GM19452 (cell line): ENCODE measurements around the gene TBX2.

Experiments
- ATAC-seq: cut with Tn5 transposase; IDR thresholded peaks from one replicate; pipeline ENCODE4 v1.9.1; 2021; ENCODE audit not compliant: unreplicated experiment

Gene TBX2

GRCh38 chr17:61387011-61387410 lies 12.6 kb upstream of the TBX2 start:
- ATAC-seq: no peak

DNA sequence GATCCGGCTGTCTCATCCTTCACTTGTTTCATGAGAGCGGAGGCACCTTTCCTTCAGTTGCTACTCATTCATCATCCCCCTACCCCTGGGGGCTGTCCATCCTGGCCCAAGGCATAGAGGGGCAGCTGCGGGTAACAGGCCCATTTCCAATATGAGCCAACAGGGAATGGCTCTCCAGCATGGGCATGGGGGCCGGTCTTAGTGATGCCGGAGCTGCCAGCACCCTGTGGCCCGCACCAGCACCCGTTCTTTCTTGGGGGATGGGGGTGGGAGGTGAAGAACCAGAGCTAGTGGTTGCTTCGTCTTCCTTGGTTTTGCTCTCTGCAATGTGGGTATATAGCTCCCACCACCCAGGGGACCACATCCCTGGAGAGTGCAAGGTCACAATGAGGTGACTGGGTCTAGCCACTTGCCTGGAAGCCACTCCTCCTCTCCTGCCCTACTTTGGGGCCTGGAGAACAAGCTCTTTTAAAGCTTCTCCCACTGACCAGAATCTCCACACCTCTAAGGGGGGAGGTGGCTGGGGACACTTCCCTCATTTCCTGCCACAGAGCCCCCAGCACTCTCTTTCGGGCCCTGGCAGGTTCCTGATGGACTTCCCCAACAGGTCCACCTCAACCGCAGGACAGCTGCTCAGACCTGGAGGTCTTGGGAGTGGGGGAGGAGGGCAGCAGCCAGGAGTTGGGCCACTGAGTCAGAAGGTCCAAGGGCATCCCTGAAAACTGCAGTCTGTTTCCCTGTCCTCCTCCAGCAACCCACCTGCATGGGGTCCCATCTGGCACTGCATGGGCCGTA lies 11.9 kb upstream of the TBX2 start:
- ATAC-seq: no peak

DNA sequence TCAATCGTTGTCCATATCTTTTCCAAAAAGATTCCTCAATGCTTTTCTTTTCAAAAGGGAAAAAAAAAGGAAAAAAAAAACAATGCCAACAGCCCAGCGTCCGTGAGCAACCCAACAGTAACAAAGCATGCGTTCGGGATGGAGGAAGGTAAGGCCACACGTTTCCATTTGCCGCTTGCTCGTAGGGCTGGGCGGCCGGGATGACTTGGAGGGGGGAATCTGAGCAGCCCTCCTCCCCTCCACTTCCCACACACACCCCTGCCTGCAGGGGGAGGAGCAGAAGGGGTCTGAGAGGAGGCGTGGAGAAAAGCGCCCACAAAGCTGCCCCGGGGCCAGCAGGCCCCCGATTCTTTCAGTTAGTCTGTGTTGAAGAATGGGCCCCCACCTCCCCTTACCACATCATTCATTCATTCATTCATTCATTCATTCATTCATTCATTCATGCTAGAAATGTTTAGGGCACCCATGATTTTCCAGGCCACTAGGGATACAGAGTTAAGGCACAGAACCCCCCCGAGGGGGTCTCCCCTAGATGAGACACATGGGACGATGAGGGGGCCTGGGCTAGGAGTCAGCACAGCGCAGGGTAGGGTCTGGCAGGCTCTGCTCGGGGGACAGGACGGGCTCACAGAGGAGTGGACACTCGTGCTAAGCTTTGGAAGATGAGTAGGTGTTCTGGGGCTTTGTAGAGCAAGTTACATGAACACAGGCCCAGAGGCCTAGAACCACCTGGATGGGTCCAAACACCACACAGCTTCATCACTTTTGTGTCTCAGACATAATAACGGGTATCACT lies 10.9 kb upstream of the TBX2 start:
- ATAC-seq: no peak

DNA sequence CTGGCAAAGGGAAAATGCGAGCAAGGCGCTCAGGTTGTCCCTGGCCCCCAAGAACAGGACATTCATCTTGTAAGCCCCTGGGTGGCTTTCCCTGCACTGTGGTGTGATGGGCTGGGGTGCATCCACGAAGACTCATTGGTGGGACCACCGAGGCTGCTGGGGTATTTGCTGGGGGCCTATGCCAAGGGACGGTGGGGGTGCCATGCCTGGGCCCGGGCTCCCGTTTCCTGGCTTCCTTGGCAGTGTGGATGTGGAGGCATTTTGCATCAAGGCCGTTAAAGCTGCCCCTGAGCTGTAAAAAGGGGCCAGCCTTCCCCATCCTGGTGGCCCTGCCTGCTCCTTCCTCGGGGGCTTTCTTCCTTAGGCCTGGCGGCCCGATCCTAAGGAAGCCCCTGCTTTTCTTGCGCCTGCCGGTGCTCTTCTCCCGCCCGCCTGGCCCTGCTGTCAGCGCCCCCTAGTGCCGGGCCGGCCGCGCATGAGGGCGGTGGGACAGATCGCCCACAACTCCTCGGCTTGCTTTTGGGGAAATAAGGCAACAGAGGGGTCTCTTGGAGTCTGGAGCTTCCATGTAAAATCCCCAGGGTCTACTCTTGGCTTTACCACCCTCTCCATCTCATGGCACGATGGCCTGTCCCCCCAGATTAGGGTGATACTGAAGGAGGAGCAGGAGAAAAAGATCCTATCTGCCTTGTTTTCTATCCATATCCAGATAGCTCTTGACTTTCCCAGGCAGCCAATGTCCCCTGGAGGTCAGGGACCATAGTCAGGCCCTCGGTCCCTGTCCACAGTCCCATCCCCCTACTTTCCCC lies 9.8 kb upstream of the TBX2 start:
- ATAC-seq: no peak

GRCh38 chr17:61390479-61390791 lies 9.2 kb upstream of the TBX2 start:
- no peak for ATAC-seq

DNA sequence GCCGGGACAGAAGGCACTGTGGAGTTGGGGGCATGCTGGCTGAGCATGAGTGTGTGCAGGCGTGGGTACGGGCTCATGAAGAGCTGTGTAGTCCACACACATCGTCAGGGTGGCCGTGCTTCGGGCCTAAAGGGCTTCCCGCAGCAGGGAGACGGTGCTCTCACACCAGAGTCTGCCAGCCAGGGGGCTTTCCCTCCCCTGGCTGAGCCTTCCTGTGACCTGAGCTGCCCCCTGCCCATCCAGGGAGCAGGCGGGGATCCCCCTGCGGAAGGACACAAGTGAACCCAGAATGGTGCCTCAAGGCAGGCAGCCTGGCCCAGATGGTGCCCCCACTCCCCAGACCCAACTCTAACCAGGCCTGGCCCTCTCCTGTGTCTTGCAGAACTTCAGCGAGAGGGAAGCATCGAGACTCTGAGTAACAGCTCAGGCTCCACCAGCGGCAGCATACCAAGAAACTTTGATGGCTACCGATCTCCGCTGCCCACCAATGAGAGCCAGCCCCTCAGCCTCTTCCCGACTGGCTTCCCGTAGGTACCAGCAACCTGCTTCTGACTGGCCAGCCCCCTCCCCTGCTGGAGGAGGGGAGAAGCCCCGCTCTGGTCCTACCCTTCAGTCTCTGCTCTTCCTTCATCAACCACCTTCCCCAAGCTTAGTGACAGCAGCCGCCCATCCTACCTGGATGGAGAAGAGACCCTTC lies 7.9 kb upstream of the TBX2 start:
- ATAC-seq: no peak

GRCh38 chr17:61392679-61393078 lies 7.0 kb upstream of the TBX2 start:
- ATAC-seq: no peak

- ATAC-seq: no peak
Observed at GRCh38 chr17:61393550-61393903, 6.1 kb upstream of the TBX2 start.

GRCh38 chr17:61393904-61394629 lies 5.6 kb upstream of the TBX2 start:
- ATAC-seq: no peak

- no peak for ATAC-seq
Observed at GRCh38 chr17:61394630-61395408, 4.8 kb upstream of the TBX2 start.

DNA sequence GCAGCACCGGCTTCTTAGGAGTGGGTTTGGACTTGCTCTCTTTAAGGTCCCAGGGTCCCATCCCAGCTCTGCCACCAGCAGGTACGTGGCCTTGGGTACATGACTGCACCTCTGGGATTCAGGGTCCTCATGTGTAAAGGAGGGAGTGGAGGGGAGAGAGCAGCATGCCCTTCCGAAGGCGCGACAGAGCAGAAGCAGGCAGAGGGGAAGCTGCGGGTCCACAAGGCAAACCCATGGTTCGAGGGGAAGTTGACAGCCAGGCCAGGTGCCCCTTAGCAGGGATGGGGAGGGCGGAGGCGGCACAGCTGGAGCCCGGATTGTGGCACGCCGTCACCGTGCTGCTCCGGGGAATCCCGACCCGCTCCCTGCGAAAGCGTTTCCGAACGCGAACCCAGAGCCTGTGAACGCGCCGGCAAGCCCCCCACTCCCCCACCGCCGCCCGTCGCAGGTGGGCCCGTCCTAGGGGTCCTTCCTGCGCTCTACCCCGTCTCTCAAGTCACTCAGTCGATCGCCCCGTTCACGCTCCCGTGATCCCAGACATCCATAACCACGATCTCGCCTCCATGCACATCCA lies 4.1 kb upstream of the TBX2 start:
- no peak for ATAC-seq

DNA sequence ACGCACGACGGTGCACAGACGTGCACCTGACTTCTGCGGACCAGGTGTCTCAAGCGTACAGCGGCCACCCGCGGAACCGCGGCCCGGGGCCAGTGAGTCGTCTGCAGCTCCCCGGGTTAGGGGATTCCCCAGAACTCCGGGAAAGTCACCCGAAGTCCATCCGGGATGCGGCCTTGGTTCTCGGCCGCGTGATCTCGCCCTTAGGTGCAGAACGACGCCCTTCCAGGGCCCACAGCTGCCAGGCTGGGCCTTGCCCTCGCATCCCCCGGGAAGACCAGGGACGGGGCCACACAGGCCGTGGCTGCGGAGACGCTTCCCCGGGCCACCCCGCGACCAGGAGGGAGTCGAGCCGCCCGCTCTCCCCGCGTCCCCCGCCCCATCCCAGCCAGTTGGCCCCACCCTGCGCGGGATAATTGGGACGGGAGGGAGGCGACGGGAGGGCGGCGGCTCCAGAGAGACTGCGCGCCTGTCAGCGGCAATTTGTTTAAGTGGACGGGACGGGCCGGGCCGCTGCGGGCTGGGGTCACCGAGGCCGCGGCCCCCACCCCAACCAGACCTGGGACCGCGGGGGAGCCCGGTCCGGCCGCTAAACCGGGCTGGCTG lies 3.6 kb upstream of the TBX2 start:
- no peak for ATAC-seq

DNA sequence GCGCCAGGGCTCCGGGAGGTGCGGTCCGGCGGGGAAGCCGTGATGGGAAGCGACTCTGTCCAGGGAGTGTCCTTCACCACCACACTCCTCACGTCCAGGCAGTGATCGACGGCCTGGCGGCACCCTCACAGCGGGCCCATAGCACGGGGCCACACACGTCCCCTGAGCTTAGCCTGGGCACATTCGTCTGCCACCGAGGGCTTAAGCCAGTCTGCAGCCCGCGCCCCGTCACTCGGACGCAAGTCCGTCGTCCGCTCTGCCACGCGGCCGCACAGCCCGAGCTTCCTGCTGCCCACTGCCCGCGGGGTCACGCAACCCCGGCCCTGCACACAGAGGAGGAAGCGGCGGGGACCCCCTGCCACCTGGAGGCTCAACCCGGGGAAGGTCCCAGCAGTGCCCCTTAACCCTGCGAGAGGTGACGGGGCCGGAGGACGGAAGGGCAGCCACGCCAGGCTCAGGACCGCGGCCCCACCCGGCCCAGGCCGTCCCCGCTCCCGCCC lies 3.0 kb upstream of the TBX2 start:
- ATAC-seq: no peak

DNA sequence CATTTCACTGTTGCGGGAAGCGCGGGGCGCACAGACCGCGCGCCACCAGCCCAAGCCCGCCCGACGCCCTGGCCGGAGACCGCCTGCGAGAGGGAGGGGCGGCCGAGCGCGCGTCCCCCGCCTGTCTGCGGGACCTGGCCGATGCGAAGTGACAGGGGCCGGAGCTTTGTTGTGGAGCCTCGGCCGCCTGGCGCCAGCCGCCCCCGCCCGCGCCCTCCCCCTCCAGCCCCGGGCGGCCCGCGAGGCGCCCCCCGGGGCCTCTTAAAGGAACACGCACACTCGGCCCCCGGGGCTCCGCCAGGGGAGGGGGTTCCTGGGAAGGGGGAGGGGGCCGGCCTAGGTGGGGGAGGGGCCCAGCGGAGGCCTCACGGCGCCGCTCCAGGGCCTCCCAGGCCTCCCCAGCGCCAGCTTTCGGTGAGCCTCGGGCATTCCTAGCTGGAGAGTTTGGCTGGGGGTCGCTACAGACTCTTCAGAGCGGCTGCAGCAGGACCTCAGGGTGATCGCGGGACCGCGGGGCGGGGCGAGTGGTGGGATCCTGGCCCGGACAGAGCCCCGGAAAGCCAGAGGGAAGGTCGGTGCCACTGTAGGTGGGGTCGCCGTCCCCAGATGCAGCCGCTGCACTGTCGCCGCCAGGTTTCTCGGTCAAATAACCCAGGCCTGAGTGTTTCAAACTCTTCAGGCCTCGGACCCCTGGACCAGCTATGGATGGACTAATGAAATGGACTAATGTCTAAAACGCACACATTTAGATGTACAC lies 2.4 kb upstream of the TBX2 start:
- ATAC-seq: no peak

DNA sequence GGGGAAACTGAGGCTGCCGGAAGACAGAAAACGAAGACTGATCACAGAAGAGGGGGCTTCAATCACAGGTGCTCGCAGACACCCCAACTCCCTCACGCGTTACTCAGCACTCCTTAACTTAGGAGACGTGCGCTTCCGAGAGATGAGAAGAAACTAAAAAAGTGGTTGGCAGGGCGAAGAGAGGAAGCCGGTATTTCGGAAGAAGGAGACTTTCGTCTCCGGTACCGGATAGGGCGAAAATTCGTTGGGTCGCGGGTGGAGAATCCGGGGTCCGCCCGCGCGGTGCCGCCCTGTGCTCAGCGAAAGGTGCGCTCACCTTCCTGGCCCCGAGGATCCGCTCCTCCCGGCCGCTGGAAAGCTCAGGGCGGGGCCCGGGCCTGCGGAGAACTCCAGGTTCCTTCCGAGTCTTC lies 917 bp upstream of the TBX2 start:
- no peak for ATAC-seq

- no peak for ATAC-seq
Observed at GRCh38 chr17:61400066-61400716, 548 bp downstream of the TBX2 start.

- ATAC-seq: no peak
Observed at GRCh38 chr17:61400717-61401388, 1.2 kb downstream of the TBX2 start.
